HG03196 (cell line): Measurements from ENCODE around the gene STX11.

Experiments
- ATAC-seq: cut with Tn5 transposase; IDR thresholded peaks from one replicate; pipeline ENCODE4 v1.9.1; 2021; ENCODE audit not compliant: unreplicated experiment

Gene STX11

GRCh38 chr6:144213315-144213714 lies 63.0 kb downstream of the STX11 start:
- no peak for ATAC-seq

GRCh38 chr6:144214029-144214428 lies 63.7 kb downstream of the STX11 start:
- no peak for ATAC-seq

- no peak for ATAC-seq
These were observed 64.5 kb downstream of the STX11 start for GRCh38 chr6:144214622-144215401.

- no peak for ATAC-seq
These were observed 65.2 kb downstream of the STX11 start for GRCh38 chr6:144215402-144215931.

GRCh38 chr6:144215932-144216667 lies 65.8 kb downstream of the STX11 start:
- peak; percentile 88 for ATAC-seq

- ATAC-seq = peak; percentile 49
These were observed 66.4 kb downstream of the STX11 start for GRCh38 chr6:144216668-144217218.

GRCh38 chr6:144217264-144217663 lies 66.9 kb downstream of the STX11 start:
- no peak for ATAC-seq

- ATAC-seq = no peak
These were observed 67.5 kb downstream of the STX11 start for GRCh38 chr6:144217797-144218196.

GRCh38 chr6:144219056-144219685 lies 68.9 kb downstream of the STX11 start:
- no peak for ATAC-seq

- ATAC-seq = no peak
These were observed 69.9 kb downstream of the STX11 start for GRCh38 chr6:144220031-144220790.

GRCh38 chr6:144223686-144224085 lies 73.4 kb downstream of the STX11 start:
- ATAC-seq = no peak

- ATAC-seq = no peak
These were observed 81.4 kb downstream of the STX11 start for GRCh38 chr6:144231721-144232120.

GRCh38 chr6:144232176-144232831 lies 82.0 kb downstream of the STX11 start:
- ATAC-seq = no peak

GRCh38 chr6:144232832-144233230 lies 82.5 kb downstream of the STX11 start:
- no peak for ATAC-seq

- no peak for ATAC-seq
These were observed 84.1 kb downstream of the STX11 start for GRCh38 chr6:144234399-144234798.

- no peak for ATAC-seq
These were observed 84.6 kb downstream of the STX11 start for GRCh38 chr6:144234935-144235334.
